CD4-positive, alpha-beta T cell (primary cell): ENCODE data around the gene GALM. TPM values are rescaled to one million over a fixed set of nuclear protein-coding genes. Genes with fewer than 3 reads are reported as not detected.

Experiments used
- ATAC-seq: fragments of 200-7000 bp; cut with Tn5 transposase; one replicate; pipeline ENCODE4 v1.10.0; 2022; ENCODE audit warnings: mild to moderate bottlenecking; ENCODE audit not compliant: poor library complexity
- CTCF ChIA-PET: fragments of 350-600 bp; sonication (Branson Sonifier 250); formaldehyde crosslinking; loops from one replicate; lab custom pipeline; 2021; ENCODE audit warnings: antibody characterized with exemption, inconsistent platforms; lab: Charles Lee
- POLR2A ChIA-PET: fragments of 350-600 bp; sonication (Branson Sonifier 250); formaldehyde crosslinking; loops from one replicate; lab custom pipeline; 2021; ENCODE audit warnings: antibody characterized with exemption, inconsistent platforms; lab: Charles Lee
- DNase-seq, 14 experiments: peaks; one replicate each; pipeline ENCODE4 v3.0.0-alpha.2; 2013 to 2020; ENCODE audit warnings: mixed read lengths in 2 of 14
- H3K27ac ChIP-seq, 2 donors: one replicate each; pipeline versions ENCODE4 v1.5.1 to v1.7.0; 2013; ENCODE audit warnings: low read length in 2 of 2, low read depth in 1 of 2, mild to moderate bottlenecking in 1 of 2
- H3K27me3 ChIP-seq, 2 experiments: 1 replicate in 1 of 2; 2 replicates in 1 of 2; pipeline versions ENCODE4 v1.6.1 to v1.7.0; 2013; ENCODE audit warnings: low read length in 2 of 2, control low read depth in 1 of 2, mild to moderate bottlenecking in 1 of 2, moderate library complexity in 1 of 2; ENCODE audit not compliant: insufficient read depth in 2 of 2, control insufficient read depth in 1 of 2
- H3K36me3 ChIP-seq: one replicate; pipeline ENCODE4 v1.6.1; 2013; ENCODE audit warnings: low read length, control low read depth; ENCODE audit not compliant: insufficient read depth
- H3K4me1 ChIP-seq: one replicate; pipeline ENCODE4 v1.6.1; 2013; ENCODE audit warnings: low read length, control low read depth; ENCODE audit not compliant: insufficient read depth
- H3K4me3 ChIP-seq: one replicate; pipeline ENCODE4 v1.5.1; 2013; ENCODE audit warnings: mild to moderate bottlenecking, low read length, moderate library complexity
- H3K9me3 ChIP-seq, 2 experiments: 1 replicate in 1 of 2; 2 replicates in 1 of 2; pipeline versions ENCODE4 v1.6.1 to v1.7.0; 2013; ENCODE audit warnings: low read length in 2 of 2, mild to moderate bottlenecking in 2 of 2, control low read depth in 1 of 2, moderate library complexity in 1 of 2; ENCODE audit not compliant: control insufficient read depth in 1 of 2, insufficient read depth in 1 of 2
- H3K27ac Mint-ChIP-seq: one replicate; pipeline ENCODE4 v1.8.0; 2020; ENCODE audit warnings: mixed read lengths
- H3K27me3 Mint-ChIP-seq: one replicate; pipeline ENCODE4 v1.8.0; 2021; ENCODE audit warnings: mixed read lengths
- H3K36me3 Mint-ChIP-seq: one replicate; pipeline ENCODE4 v1.8.0; 2021; ENCODE audit warnings: low read depth, mixed read lengths
- H3K4me1 Mint-ChIP-seq: one replicate; pipeline ENCODE4 v1.8.0; 2021; ENCODE audit warnings: low read depth, mixed read lengths
- H3K4me3 Mint-ChIP-seq: one replicate; pipeline ENCODE4 v1.8.0; 2020; ENCODE audit warnings: mild to moderate bottlenecking, mixed read lengths
- H3K9me3 Mint-ChIP-seq: one replicate; pipeline ENCODE4 v1.8.0; 2020; ENCODE audit warnings: mixed read lengths
- intact Hi-C, 2 experiments: fragments of 100-400 bp; cut with DNase I in 1 of 2; cut with micrococcal nuclease in 1 of 2; formaldehyde crosslinking; loops; one replicate each; pipeline versions ENCODE4 v1.15.1 to v1.9.0; 2023 to 2025; cut with DNase I, micrococcal nuclease
- total RNA-seq, 174 experiments: library from RNA in 2 of 174; stranded (reverse) in 2 of 174; gene quantifications; one replicate each; pipeline ENCODE4 v1.2.3 and lab custom pipeline; 2021 to 2026
- TF ChIP-seq, protein P1 (sequence below): fragments of 200-600 bp; IDR thresholded peaks from one replicate; pipeline ENCODE4 v1.8.0; 2022; ENCODE audit warnings: antibody characterized with exemption, mild to moderate bottlenecking

Gene GALM
- total RNA-seq, 2 experiments from 2014 or later = 5.9 to 7.0 TPM

DNA sequence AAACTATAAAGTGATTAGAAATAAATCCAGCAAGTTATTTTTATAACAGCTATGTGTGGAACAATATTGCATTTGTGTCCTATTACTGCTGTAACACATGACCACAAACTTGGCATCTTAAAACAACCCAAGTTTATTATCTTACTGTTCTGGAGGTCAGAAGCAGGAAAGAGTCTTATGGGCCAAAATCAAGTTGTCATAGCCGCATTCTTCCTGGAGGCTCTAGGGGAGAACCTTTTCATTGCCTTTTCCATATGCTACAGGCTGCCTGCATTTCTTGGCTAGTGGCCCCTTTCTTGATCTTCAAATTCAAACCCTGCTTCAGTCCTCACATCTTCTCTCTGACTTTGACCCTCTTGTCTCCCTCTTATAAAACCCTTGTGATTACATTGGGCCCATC lies 36.2 kb upstream of the GALM start:
- ChIA-PET POLR2A (no interaction called here), CTCF (no interaction called here)
- Mint-ChIP-seq H3K4me3 (no peak overlapping the region), H3K9me3 (no peaks in the 10 kb centered on the region), H3K4me1 (peaks cover 28% of the 10 kb centered on the region), H3K36me3 (no peaks in the 10 kb centered on the region), H3K27ac (no peak overlapping the region), H3K27me3 (no peaks in the 10 kb centered on the region)
- DNase-seq (no peak), ATAC-seq (no peak)
- H3K9me3 ChIP-seq = no peaks in the 10 kb centered on the region
- TF ChIP-seq, protein P1, sequence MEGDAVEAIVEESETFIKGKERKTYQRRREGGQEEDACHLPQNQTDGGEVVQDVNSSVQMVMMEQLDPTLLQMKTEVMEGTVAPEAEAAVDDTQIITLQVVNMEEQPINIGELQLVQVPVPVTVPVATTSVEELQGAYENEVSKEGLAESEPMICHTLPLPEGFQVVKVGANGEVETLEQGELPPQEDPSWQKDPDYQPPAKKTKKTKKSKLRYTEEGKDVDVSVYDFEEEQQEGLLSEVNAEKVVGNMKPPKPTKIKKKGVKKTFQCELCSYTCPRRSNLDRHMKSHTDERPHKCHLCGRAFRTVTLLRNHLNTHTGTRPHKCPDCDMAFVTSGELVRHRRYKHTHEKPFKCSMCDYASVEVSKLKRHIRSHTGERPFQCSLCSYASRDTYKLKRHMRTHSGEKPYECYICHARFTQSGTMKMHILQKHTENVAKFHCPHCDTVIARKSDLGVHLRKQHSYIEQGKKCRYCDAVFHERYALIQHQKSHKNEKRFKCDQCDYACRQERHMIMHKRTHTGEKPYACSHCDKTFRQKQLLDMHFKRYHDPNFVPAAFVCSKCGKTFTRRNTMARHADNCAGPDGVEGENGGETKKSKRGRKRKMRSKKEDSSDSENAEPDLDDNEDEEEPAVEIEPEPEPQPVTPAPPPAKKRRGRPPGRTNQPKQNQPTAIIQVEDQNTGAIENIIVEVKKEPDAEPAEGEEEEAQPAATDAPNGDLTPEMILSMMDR = no peak
- no peak overlapping the region for H3K27ac ChIP-seq
- H3K27me3 ChIP-seq = no peaks in the 10 kb centered on the region
- intact Hi-C loops = no loop called here
- H3K36me3 ChIP-seq = no peaks in the 10 kb centered on the region
- H3K4me1 ChIP-seq = peaks cover 15% of the 10 kb centered on the region
- no peak overlapping the region for H3K4me3 ChIP-seq

DNA sequence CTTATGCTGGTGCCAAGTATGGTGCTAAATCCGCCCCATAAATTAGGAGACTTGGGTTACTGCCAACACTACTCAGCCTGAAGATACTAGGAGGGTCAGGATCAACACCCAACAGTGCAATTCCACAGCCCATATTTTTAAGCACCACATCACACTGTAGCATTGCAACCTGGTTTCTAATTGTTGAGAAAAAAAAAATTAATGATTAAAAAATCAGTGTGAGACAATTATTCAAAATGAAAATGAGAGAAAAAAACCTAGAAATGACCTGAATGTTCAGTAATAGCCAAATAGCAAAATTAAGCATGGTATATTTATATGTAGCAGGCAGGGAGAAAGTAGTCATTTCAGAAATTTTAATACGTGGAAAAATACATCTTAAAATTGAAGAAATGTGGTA lies 33.9 kb upstream of the GALM start:
- H3K36me3 ChIP-seq = no peaks in the 10 kb centered on the region
- H3K4me1 Mint-ChIP-seq = peaks cover 19% of the 10 kb centered on the region
- H3K27ac Mint-ChIP-seq = no peak overlapping the region
- H3K9me3 ChIP-seq = no peaks in the 10 kb centered on the region
- no peak for DNase-seq
- H3K4me1 ChIP-seq = peaks cover 4% of the 10 kb centered on the region
- H3K36me3 Mint-ChIP-seq = no peaks in the 10 kb centered on the region
- POLR2A ChIA-PET = no interaction called here
- no peak overlapping the region for H3K4me3 ChIP-seq
- TF ChIP-seq, protein P1 = no peak
- CTCF ChIA-PET = no interaction called here
- H3K27me3 ChIP-seq = no peaks in the 10 kb centered on the region
- ATAC-seq = no peak
- no peak overlapping the region for H3K4me3 Mint-ChIP-seq
- no peaks in the 10 kb centered on the region for H3K27me3 Mint-ChIP-seq
- intact Hi-C loops = no loop called here
- no peaks in the 10 kb centered on the region for H3K9me3 Mint-ChIP-seq
- no peak overlapping the region for H3K27ac ChIP-seq

DNA sequence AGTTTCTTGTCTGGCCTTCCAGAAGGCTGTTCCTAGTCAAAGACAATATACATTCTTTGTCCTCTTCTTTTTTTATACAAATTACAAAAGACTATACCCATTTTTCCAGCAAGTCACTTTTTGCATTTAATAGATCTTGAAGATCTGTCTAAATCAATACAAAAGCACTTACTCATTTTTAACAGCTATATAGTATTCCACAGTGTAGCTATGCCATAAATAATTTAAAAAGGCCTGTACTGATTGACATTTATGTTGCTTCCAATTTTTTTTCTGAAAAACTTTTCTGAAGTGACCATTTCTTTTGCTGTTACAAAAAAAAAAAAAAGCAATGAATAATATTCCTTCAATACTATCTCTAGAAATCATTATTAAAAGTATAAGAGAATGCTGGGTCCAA lies 32.9 kb upstream of the GALM start:
- H3K36me3 ChIP-seq = no peaks in the 10 kb centered on the region
- H3K4me1 Mint-ChIP-seq = peaks cover 15% of the 10 kb centered on the region
- intact Hi-C loops = no loop called here
- H3K36me3 Mint-ChIP-seq = no peaks in the 10 kb centered on the region
- no peak overlapping the region for H3K27ac Mint-ChIP-seq
- H3K27ac ChIP-seq = no peak overlapping the region
- no peaks in the 10 kb centered on the region for H3K4me1 ChIP-seq
- H3K27me3 Mint-ChIP-seq = no peaks in the 10 kb centered on the region
- no peak overlapping the region for H3K4me3 ChIP-seq
- H3K4me3 Mint-ChIP-seq = no peak overlapping the region
- ChIA-PET POLR2A (no interaction called here), CTCF (no interaction called here)
- H3K9me3 ChIP-seq = no peaks in the 10 kb centered on the region
- no peaks in the 10 kb centered on the region for H3K9me3 Mint-ChIP-seq
- ATAC-seq = no peak
- DNase-seq = no peak
- H3K27me3 ChIP-seq = no peaks in the 10 kb centered on the region
- TF ChIP-seq, protein P1 = no peak
